SKM-1 treated with dmso at 0.1 percent for 144 hours (cell line): ENCODE results near the gene ABHD17A.
"Not testable (repeated sequence)": the region's sequence is repeated elsewhere in the genome, so short reads cannot be mapped to it uniquely, and the experiment has no call there.

Experiments used
- DNase-seq: peaks from one replicate; lab custom pipeline; 2025; ENCODE audit not compliant: unreplicated experiment; lab: John Stamatoyannopoulos, UW

Gene ABHD17A

GRCh38 chr19:1911098-1911497, 25.8 kb upstream of the ABHD17A start:
- no peak for DNase-seq

GRCh38 chr19:1910177-1910576, 24.9 kb upstream of the ABHD17A start:
- no peak for DNase-seq

DNA sequence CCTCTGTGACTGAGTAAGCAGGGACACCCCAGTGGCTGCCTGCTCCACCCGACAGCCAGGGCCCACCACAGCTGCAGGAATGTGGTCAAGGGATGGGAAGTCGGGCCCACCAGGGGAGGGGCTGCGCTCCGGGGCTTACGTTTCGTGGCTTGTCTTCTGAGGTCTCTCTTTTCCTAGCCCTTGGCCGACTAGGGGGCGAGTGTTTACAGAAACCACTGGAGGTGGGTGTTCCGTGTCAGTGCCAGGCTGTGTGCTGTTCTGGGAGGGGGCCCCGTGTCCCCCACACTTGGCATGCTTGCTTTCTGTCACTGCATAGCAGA, 24.4 kb upstream of the ABHD17A start:
- DNase-seq = no peak

GRCh38 chr19:1908364-1908678, 23.0 kb upstream of the ABHD17A start:
- DNase-seq = no peak

- no peak for DNase-seq
These were observed 22.5 kb upstream of the ABHD17A start for GRCh38 chr19:1907563-1908363.

DNA sequence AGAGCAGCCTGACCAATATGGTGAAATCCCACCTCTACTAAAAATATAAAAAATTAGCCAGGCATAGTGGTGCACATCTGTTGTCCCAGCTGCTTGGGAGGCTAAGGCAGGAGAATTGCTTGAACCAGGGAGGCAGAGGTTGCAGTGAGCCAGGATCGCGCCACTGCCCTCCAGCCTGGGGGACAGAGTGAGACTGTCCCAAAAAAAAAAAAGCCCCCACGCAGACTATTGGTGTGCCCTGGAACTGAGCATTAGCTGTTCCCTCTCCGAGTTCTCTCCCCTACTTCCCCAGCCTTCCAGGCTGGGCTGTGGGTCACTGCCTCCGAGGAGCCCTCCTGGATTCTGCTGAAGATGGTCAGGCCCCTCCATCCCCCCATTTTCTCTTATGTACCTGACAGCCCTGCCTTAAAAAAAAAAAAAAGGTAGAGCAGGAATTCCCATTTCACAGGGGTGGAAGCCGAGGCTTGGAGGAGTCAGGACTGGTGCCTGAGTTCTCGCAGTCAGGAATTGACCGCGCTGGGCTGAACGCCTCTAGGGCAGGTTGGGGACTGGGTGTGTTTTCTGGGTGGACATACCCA, 21.8 kb upstream of the ABHD17A start:
- no peak for DNase-seq

- DNase-seq = no peak
These were observed 20.6 kb upstream of the ABHD17A start for GRCh38 chr19:1905863-1906375.

DNA sequence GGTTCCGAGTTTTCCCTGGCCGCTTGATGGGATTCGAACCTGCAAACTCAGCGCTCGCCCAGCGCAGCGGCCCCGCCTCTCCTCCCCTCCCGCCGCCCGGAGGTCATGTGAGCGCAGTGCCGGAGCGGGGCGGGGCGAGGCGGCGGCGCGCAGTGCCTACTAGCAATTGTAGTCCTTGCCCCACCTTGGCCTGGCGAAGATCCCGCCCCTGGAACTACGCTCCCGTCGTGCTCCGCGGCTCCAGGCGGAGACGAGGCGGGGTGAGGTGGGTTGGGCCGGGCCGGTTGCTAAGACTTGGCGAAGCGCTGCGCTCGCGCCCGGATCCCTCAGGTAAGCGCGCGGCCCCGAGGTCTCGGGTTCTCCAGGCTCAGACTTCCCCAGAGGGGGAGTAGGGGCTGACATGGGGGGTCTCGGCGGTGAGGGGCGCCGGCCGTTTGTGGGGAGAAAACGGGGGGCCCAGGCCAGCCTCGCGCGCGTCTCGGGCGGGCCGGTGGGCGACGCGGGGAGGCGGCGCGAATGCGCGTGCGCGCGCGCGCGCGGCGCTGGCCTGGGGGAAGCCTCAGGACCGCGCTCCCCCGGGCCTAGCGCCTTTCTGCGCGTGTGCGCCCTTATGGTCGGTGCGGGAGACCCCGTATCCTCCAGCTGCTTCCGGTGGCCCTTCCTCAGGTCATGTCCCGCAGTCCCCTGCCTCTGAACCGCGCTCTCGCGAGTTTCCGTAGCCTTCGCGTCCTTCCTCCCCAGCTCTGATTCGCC, 20.0 kb upstream of the ABHD17A start, which contains the start of the genes ADAT3 and SCAMP4:
Gene ADAT3 (plus strand): TSS at position 290 of the 753 bp plus-strand sequence. CDS start 6,649 bp downstream, outside the sequence.
Gene SCAMP4 (plus strand): TSS at position 290 of the 753 bp plus-strand sequence. CDS start 9,621 bp downstream, outside the sequence.
- DNase-seq = peak; percentile 82

DNA sequence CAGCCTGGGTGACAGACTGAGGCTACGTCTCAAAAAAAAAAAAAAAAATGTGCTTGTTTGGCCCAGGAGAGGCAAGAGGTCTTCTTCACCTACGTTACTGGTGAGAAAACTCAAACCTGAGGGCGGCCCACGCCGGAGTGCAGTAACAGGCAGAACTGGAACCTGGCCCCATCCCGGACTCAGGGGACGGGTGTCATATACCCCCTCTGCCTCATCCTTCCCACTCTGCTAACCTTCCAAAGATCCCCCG, 19.5 kb upstream of the ABHD17A start:
- DNase-seq = no peak

GRCh38 chr19:1902923-1903322, 17.6 kb upstream of the ABHD17A start:
- DNase-seq = no peak

DNA sequence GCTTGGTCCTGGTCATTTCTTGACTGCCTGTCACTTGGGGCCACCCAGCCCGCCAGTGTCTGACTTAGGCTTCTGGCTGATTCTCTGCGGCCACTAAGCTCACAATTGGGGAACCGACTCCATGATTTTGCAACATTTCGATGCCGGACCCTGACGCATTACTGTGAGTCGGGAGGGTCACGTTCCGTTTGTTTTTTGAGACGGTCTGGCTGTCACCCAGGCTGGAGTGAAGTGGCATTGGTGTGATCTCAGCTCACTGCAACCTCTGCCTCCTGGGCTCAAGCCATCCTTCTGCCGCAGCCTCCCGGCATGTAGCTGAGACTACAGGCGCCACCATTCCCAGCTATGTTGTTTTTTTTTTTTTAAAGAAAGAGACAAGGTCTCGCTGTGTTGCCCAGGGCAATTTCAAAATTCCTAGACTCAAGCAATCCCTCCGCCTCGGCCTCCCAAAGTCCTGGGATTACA, 16.7 kb upstream of the ABHD17A start:
- peak; percentile 43 for DNase-seq

GRCh38 chr19:1896508-1896907, 11.2 kb upstream of the ABHD17A start:
- no peak for DNase-seq

GRCh38 chr19:1893791-1894190, 8.5 kb upstream of the ABHD17A start:
- no peak for DNase-seq

DNA sequence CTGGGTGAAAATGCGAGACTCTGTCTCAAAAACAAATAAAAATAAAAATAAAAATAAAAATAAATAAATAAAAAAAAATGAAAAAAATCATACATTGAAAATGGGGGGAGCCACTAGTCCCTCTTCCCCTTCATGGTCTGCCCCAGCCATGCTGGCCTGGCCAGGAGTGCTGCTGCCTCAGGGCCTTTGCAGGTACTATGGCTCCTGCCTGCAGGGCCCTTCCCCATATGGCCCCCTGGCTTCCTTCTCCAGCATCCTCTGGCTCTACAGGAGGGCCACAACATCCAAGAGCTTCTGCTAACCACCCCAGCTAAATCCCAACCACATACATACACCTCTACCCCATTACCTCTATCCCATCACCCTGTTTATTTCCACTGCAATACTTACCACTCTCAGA, 4.6 kb upstream of the ABHD17A start:
- DNase-seq = no peak

- DNase-seq = no peak
These were observed 3.1 kb upstream of the ABHD17A start for GRCh38 chr19:1888385-1888784.

DNA sequence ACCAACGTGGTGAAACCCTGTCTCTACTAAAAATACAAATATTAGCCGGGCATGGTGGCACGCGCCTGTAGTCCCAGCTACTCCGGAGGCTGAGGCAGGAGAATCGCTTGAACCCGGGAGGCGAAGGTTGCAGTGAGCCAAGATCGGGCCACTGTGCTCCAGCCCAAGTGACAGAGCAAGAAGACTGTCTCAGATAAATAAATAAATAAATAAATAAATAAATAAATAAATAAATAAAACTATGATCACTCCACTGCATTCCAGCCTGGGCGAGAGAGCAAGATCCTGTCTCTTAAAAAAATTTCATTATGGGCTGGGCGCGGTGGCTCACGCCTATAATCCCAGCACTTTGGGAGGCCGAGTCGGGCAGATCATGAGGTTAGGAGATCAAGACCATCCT, 1.1 kb upstream of the ABHD17A start:
- DNase-seq = not testable (repeated sequence)

- DNase-seq = no peak
These were observed 469 bp downstream of the ABHD17A start for GRCh38 chr19:1884719-1885334.

- no peak for DNase-seq
These were observed 991 bp downstream of the ABHD17A start for GRCh38 chr19:1884291-1884718.

DNA sequence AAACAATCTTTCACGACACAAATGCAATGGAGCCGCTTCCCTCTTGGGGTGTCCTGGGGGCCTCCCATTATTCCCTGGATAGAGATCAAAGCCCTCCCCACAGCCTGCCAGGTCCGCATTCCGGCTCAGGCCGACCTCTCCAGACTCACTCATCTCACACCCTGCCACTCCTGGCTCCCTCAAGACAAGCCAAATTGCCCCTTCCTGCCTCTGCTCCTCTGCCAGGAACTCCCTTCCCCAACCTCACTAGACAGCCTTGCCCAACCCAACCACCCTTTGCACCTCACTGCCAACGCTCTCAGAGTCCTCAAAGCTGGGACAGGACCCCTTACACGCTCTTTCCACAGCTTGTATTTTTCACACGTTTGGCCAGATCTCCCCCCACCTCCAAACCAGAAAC, 1.5 kb downstream of the ABHD17A start:
- DNase-seq = no peak

DNA sequence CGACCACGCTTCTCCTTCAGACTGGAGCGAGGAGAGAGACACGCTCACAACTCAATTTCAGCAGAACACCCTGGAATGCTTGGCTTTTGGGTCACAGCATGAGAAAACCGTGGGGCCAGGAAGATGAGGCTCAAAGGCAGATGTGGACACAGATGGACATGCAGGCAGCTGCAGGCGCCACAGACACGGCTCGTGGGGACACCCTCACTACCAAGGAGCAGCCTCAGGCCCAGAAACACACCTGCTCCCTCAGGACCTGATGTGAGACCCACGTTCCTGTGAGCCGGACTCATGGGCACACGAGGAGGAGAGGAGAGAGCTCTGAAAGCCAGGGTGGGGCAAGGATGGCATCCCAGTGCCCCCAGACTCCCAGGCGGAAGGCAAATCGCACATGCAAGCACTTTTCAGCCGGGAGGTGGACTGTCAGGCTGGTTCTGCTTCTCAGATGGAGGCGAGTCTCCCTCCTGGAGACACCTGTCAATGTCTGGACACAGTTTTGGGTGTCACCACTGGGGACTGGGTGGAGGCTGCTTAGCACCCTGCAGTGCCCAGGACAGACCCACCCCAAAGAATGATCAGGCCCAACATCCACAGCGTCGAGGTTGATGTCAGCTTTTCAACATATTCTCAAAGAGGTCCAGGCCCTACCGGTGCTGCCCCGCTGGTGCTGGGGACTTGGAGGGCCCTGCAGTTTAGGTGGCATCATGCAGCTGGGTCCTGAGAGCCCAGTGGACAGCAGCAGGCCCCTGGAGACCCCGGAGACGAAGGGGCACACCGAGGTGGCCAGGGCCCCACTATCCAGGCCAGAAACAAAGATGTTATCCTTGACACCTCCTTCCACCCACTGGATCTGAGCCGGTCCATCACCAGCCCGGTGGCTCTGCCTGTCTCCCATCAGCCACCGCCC, 2.3 kb downstream of the ABHD17A start:
- no peak for DNase-seq
